NCI-H2081 (cell line): Measurements from ENCODE around the gene PROCA1.
A peak's percentile ranks its signal among the peaks of the same experiment; 100 is the strongest.
"Not testable (repeated sequence)": the region's sequence is repeated elsewhere in the genome, so short reads cannot be mapped to it uniquely, and the experiment has no call there.

Experiments
- DNase-seq, 2 experiments: peaks; one replicate each; lab custom pipeline; 2025; lab: John Stamatoyannopoulos, UW

PROCA1 gene

DNA sequence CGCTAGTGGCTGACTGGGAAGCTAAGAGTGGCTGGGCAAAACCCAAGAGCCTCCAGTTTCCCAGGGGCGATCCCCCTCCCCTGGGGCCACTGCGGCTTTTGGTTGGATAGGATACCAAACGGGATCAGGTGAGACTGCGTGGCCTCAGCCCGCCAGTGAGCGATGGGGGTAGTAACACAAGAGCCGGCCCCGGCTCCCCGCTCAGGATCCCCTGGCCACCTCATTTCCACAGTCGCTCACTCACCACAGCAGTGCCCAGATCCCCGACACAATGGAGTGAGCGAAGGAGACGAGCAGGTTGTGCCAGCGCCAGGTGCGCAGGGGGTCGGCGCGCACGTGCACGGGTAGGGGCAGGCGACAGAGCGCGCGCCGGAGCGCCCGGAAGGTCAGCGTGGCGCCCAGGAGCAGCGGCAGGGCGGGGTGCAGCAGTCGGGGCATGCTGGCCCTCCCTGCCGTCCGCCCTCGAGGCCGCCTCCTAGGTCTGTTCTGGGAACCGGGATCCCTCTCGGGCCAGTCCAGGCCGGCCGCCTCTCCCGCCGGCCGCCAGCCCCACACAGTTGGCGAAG, 14.1 kb upstream of the PROCA1 start:
- peak; percentile 50 to 83 for DNase-seq

DNA sequence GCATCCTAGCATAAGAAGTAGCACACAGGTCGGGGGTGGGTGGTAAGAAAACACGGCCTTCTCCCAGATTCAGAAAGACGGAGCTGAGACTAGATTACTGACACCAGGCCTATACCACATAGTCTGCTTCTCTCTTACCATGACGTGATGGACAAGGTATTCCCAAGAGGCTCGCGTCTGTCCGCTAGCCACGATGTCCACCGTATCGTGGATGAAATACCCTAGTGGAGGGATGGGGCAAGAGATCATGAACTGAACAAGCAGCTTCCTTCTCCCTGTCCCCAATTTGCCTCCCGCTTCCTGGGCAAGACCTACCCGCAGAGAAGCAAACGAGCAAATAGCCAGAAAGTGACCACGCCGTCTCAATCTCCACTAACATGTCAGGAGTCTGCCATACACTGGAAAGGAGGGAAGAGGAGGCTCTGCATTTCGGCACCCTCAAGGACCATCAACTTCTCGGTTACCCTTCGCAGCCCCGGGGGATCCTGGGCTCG, 13.5 kb upstream of the PROCA1 start:
- DNase-seq = peak in 1 of 2 experiments; percentile 37

DNA sequence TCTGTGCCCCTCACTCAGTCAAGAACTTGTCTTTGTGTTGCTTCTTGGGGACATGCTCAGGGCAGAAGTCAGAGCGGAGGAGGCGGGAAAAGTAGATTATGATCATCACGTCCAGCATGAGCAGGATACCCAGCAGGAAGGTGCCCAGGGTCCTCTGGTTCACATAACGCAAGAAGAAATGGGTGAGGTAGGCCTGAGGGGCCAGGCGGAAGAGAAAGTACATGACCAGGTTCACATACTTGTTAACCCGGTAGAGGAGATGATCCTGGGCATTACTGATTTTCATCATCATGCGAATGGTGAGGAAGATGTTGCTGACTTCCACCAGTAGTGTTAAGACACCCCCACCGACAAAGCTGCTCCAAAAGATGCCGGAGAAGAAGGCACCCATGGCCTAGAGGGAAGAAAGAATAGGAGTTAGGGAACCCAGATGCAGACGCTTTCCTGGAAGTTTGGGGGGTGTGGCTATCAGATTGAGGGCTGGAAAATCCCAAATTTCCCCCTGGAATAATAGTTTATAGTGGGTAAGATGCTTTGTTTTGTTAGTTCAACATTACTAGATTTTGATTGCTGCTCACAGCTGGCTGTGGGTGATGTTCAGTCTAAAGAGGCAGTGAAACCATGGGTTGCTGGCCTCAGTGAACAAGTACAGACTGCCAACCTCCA, 12.9 kb upstream of the PROCA1 start:
- DNase-seq = no peak

DNA sequence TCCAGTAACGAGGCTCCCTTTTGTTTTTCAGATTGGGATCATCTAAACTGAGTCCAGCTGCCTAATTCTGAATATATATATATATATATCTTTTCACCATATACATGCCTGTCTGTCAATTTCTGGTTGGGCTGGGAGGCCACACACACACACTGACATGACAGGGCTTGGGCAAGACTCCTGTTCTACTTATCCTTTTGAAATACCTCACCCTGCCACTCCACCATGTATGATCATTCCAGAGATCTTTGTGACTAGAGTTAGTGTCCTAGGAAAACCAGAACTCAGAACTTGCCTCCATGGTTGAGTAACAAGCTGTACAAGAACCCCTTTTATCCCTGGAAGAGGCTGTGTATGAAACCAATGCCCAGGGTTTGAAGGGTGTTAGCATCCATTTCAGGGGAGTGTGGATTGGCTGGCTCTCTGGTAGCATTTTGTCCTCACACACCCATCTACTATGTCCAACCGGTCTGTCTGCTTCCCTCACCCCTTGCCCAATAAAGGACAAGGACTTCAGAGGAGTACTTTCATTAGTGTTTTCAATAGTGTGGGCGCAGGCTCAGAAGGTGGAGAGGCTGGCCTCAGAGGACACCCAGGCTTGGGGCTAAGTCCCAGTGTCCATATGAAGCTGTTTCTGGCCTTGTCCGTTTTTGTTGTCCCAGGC, 12.3 kb upstream of the PROCA1 start:
- not testable (repeated sequence) for DNase-seq

DNA sequence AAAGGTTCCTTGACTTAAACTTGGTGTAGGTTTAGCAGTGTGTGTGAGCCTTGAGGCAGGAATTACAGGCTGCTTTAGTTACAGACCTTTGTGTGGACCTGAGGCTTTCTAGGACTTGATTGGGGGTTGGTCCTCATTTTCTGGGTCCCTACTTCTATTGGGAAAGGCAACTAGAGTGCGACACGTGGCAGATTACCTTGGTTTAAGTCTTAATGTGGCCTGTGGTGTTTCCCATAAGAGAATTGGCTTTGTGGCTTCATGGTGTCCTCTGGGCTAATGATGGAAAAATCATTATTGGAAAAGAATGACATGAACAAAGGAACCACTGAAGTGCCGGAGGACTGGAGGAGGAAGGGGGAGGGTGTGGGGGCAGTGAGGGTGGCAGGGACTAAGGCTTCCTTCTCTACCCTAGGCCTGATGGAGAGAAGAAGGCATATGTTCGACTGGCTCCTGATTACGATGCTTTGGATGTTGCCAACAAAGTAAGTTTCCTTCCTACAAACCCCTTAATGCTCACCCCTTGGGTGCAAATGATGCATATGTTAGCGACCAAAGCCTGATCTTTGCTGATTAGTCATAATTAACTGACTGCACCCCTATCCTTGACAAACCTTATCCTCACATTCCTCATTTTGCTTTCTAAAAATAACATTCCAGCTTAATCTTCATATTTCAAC, 11.6 kb upstream of the PROCA1 start:
- no peak for DNase-seq

DNA sequence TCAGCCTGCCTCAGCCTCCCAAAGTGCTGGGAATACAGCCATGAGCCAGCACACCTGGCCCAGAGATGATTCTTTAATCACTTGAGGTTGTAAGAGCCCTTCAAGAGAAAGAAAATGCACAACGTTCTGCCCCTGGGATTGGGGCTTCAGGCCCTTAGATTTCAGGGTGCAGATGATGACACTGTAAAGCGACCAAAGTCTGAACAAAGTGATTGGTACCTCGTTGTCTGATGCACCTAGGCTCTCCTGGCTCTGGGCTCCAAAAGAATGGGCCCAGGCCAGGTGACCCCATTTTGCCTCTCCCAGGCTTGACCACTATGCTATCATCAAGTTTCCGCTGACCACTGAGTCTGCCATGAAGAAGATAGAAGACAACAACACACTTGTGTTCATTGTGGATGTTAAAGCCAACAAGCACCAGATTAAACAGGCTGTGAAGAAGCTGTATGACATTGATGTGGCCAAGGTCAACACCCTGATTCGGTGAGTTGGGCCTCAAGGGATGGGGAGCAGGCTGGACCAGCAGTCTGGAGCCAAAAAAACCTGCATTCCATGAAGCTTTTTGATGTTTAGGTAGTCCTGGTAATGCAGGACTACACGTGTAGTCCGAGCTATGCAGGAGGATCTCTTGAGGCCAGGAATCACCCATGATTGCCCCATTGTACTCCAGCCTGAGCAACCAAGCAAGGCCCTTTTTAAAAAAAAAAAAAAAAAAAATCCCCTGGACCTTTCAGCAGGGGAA, 10.9 kb upstream of the PROCA1 start:
- no peak for DNase-seq

DNA sequence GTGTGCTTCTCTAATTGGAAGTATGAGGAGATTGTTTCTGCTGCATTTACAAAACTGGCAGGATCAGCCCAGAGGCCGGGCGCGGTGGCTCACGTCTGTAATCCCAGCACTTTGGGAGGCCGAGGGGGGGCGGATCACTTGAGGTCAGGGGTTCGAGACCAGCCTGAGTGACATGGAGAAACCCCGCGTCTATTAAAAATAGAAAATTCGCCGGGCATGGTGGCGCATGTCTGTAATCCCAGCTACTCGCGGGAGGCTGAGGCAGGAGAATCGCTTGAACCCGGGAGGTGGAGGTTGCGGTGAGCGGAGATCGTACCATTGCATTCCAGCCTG, 9.3 kb upstream of the PROCA1 start:
- not testable (repeated sequence) for DNase-seq

DNA sequence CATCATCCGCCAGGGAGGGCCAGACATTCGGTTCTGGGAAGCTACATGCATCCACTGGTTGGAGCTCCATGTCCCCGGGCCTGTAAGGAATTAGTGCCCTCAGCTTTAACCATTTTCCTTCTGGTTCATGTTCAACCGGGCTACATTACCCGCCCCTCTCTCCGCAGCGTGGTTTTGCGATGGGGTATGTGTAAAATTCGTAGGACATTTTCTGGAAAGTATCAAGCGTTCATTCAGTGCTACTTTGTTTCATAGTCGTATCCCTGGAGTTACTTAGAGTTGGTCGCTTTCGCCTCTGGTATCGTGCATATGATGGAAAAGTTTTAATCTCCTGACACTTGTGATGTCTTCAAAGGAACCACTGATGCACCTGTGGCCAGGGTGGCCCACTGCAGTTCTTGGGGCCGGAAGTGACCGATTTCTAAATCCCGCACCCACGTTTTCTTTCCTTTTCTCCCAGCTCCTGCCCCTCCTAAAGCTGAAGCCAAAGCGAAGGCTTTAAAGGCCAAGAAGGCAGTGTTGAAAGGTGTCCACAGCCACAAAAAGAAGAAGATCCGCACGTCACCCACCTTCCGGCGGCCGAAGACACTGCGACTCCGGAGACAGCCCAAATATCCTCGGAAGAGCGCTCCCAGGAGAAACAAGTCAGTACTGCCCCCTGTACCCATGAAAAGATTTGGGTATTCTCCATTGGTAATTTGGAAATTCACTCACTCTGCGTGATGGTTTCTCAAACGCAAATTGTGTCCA, 8.7 kb upstream of the PROCA1 start:
- peak in 1 of 2 experiments; percentile 15 for DNase-seq

DNA sequence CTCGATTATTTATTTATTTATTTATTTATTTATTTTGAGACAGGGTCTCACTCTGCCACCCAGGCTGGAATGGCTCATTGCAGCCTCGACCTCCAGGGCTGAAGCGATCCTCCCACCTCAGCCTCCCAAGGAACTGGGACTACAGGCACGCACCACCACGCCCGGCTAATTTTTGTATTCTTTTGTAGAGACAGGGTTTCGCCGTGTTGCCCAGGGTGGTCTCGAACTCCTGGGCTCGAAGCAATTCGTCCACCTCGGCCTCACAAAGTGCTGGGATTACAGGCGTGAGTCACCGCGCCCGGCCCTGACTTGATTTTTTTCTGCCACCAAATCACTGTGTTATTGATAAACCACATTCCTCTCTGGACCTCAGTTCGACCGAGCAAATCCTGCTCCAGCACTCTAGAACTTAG, 7.3 kb upstream of the PROCA1 start:
- DNase-seq = no peak

DNA sequence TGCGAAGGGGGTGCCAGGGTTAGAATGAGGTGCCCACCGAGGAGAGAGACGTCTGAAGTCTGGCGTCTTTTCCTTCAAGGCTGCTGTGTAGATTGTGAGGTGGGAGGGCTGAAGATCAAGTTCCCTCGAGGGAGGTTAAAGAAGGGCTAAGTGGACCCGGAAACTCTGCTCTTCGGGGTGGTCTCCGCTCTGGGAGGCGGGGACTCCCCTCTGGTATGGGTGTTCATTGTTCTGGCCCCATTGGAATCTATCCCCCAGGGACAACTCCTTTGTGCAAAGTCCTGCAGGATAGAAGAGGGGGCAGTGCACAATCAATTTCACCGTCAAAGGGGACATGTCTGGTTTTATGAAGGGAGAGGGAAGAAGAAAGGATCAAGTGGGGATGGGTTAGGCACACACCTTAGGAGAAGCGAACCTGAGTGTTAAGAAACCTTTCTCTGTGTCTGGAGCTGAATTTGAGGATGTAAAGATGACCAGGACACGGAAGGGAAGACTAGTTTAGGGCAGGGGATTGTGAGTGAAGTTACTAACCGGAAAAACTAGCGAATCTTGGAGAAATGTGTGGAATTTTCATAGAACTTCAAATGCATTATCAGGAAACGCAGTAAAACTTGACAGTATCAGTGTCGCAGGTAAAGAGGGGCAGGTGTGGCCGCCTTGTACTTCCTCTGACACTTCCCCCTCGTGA, 6.8 kb upstream of the PROCA1 start:
- no peak for DNase-seq

DNA sequence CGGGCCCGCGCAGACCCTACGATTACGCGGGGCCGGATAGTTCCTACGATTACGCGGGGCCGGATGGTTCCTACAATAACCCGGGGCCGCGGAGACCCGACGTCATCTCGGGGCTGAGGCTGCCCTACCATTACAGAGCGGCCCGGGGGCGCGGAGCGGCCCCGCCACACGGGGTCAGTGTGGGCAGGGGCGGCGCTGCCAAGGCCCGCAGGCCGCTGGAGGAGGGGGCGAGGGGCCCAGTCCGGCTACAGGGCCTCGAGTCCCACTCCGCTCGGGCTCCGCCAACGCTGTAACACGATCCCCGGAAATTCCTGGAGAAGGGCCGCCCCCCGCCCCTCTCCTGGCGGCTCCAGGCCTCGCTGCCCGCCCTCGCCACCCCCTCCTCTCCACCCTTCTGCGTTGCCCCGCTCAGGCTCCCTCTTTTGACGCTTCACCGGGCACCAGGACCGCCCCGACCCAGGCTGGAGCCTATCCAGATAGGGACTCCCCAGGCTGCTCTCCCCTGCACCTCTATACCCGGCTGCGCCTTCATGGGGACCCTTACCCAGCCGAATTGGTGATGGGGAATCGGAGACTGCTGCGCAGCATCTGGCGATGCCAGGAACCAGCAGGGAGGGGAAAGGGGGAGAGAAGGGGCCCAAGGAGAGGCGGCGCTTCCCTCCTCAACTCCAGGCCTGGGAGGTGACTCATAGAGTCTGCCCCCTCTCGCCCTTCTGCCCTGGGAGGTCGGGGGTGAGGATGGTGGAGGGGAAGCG, 6.1 kb upstream of the PROCA1 start, which contains the start of gene RAB34:
Gene RAB34, minus strand, starts transcription at position 291 of the 755 bp plus-strand sequence. CDS start 602 bp downstream, outside the sequence.
- no peak for DNase-seq

DNA sequence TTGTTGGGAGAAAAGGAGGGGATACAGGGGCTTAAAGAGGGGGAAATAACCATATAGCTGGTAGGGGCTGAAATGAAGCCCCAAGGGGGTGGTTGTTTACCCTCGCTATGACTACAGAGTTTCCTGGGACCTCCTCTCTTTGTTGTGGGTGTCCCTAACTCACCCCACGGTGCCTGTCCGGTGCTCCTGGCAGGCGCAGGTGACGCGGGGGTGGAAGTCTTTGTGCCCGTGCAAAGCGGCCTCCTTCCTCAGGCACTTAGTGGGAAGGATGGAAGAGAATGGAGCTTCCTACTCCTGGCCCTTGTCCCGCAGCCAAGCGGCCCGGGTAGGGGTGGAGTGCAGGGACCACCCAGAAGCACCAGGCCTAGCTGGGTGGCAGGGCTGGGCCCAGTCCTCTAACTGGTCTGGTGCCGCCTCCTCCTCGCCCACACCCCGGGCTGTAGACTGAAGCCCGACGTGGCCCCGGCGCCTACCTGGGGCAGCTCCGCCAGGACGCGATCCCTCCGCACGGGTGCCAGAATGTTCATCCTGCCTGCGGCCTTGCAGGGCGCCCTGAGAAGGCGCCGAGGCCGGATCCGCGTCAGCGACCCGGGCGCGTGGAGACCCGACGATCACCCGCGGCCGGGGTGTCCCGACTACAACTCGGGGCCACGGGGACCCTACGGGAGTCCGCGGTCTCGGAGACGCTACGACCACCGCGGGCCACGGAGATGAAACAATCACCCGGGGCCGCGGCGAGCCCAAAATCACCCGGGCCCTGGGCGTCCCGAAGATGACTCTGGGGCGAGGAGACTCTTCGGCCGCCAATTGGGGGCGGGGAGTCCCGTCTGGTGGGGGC, 5.3 kb upstream of the PROCA1 start:
- no peak for DNase-seq

DNA sequence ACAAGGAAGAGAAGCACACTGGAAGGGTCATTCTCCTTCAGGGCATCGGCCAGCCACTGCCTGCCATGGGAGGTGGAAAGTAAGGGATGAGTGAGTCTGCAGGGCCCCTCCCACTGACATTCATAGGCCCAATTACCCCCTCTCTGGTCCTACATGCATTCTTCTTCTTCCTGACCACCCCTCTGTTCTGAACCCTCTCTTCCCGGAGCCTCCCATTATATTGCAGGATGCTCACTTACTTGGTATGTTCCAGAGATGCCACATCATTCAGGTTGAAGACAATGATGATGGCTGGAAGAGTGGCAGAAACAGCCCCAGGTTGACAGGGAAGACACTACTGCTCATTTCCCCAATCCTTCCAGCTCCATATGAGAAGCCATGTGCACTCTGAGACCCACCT, 3.5 kb upstream of the PROCA1 start:
- DNase-seq = no peak

DNA sequence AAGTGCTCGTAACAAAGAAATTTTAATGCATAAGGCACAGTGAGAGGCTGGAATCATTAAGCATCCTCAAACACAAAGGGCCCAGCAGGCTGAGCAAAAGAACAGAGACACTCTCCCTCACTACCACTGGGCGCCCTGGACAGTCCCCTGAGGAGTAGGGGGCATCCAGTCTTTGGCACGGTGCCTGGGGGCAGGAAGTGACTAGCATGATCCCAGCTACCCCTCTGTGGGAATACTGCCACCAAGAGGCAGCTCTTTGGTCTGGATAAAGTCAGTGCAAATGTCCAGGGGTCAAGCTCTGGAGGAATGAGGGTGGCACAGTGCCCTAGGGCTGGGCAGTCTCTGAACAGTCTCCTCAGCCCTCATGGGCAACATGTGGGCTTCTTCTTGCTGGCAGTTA, 2.6 kb upstream of the PROCA1 start:
- DNase-seq = no peak

DNA sequence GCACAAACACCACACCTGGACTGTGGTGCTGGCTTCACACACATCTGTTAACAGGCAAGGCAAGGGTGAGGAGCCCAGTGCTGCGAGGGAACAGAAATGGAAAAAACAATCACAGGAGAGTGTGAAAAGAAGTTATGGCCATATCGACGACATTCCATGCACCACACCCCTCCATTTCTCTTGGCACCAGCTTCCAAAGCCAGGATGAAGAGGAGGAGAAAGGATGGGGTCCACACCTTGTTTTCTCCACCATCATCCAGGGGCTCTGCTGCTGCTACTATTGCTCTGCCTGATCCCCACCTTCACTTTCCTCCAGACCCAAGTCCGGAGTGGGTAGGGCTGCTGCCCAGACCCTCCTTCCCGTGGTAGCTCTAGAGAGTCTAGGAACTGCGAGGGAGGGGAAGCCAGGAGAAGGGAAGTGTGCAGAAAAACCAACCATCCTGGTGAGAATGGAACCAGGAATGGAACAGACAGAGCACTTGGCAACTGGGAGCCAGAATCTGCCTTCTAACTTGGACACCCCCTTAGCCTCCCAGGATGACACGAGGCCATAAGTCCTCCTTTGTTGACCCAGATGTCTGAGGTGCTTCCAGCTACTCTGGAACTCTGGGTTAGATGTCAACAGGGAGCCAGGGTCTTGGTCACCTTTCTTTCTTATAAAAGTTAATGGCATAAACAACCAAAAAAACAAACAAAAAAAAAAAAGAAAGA, 1.2 kb upstream of the PROCA1 start:
- DNase-seq = no peak

DNA sequence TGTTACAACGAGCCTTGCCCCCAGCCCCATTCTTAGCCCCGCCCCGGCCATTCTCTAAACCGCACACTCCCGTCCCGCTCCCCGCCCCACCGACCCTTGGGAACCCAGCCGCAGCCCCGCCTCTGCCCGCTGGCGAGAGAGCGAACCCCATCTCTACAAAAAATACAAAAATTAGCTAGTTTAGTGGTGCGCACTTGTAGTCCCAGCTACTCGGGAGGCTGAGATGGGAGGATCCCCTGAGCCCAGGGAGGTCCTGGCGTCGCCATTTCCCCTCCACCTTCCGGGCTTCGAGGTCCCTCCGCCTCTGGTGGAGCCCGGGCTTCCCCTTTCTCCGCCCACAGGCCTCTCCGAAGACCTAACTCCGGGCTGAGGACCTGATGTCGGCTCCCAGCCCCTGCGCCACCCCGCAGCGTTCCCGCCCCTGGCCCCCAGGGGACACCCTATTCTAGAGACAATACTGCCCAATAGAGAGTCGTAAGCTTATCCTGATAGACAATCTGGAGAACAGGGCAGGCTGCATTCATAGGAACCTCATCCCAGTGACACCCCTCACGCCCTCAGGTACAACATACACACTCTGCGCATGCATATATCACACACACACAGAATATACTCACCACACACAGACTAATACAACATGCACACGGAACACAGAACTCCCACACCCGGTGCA, 480 bp upstream of the PROCA1 start:
- no peak for DNase-seq

DNA sequence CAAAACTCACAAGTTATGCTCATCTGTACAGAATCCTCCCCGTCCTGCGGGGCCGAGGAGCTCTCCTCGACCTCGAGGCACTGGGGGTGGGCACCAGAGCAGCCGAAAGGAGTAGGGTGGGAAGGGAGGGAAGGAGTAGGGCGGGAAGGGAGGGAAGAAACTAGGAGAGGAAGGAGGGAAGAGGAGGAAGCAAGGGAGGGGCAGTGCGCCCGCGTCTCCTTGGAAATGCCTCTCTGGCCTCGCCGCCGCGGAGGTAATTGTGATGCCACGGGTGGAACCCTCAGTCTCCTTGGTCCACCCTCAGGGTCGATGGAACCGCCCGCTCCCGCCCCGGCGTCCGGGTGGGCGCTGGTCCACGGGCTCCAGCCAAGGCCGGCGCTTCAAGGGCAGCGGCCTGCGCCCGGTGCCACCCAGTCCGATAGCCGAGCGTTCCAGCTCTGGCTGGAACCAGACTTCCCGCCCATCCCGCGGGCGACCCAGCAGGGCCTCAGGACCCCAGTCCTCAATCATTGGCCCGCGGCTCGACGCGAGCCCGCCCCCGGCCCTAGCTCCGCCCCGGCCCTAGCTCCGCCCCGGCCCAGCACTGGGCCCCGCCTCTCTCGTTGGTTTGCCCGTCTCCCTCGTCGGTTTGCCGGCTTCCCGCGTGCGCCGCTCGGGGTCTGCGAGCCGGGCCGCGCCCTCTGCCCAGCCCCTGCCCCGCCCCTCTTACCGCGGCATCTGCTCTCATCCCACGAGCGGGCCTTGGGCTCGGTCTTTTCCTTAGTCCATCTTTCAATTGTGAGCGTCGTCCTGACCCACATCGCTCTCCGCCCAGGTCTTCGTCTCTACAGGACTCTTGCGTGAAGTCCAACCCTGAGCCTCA, 596 bp downstream of the PROCA1 start:
- DNase-seq = peak; percentile 71 to 78
